SH-SY5Y (cell line): ENCODE results near the gene DHRS1.

ENCODE experiments used
- GATA2 ChIP-seq: IDR thresholded peaks from 2 replicates; pipeline ENCODE4 v1.6.1; 2011; ENCODE audit warnings: mild to moderate bottlenecking, low read depth, low read length
- GATA3 ChIP-seq: IDR thresholded peaks from 2 replicates; pipeline ENCODE4 v1.6.1; 2011; ENCODE audit warnings: low read depth, mild to moderate bottlenecking, low read length, moderate library complexity

GRCh38 chr14:24289649-24290280, 9.8 kb downstream of the DHRS1 start:
- TF ChIP-seq GATA2 (no peak), GATA3 (no peak)
